GM21447 (cell line): Measurements from ENCODE around the gene MEG3.
"Not testable (repeated sequence)": the region's sequence is repeated elsewhere in the genome, so short reads cannot be mapped to it uniquely, and the experiment has no call there.

Experiments used
- ATAC-seq: cut with Tn5 transposase; IDR thresholded peaks from one replicate; pipeline ENCODE4 v1.9.1; 2021; ENCODE audit not compliant: unreplicated experiment

The MEG3 gene

DNA sequence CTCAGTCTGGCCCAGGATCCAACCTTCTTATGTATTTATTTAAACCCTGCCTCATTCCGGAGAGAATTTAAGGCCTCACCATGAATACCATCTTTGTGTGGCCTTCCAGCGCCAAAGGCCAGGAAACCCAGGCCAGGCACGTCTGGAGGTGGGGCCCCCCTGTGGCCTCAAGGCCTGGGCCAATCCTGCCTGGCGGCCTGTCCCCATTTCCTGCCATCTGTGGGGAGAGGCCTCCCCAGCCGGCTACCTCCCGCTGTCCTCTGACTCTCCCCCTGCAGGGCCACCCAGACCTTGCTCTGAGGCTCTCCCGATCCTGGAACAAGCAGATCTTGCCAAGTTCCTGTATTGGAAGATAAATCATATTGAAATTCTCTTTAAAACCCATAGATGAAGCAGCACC, 37.4 kb upstream of the MEG3 start:
- ATAC-seq, result no peak

DNA sequence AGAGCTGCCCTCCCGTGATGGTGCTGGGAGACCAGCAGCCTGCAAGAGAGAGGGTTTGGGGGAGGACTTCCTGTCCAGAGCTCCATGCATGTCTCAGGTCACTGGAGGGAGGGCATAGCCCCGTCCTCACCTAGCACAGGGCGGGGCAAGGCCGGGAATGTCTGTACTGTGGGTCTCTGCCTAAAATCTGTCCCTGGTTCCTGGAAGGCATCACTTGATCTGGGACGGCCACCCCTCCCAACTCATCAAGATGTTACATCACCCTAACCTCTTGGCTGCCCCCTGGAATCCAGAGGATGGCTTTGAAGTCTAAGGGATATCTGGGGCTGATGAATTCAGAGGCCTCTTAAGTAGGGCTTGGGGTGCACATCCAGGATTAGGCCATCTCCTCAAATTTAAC, 37.0 kb upstream of the MEG3 start:
- ATAC-seq, result no peak

DNA sequence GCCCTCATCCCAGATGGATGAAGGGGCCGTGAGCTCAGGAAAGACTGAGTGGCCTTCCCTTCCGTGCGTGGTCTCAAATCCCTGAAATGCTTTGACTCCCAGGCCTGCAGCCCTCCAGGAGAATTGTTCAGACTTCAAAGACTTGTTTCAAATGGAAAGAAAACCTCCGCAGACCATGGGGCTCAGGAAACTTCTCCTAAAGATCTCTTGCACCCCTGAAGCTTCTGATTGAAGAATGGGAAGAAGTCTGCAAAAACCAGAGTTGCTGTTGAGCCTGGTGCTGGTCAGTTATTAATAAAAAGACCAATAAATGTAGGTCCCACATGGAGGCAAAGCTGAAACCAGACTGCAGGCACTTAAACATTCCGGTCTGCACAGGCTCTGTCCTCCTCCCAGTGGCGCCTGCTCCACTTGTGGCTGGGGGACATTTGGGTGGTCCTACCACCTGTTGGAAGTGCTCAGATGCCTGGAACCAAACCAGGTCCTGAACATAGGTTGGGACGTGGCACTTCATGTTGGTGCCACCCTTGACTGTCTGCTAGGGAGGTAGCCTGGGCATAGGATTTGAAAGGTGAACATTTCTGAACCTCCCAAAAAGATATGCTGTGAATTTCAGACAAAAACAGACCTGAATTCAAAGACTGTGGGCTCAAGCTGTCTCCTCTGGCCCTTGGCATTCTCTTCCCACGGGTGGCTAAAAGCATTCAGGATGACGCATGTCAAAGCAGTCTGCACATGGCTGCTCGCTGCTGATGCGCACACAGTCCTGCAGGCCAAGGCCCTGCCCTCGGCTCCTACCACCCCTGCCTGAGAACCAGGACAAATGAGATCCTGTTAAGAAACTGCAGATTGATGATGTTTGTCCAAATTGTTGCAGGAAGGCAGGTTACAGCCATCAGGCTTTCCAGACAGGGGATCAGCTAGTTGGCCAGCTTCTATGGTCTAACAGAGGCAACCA, 36.2 kb upstream of the MEG3 start:
- ATAC-seq, result no peak

DNA sequence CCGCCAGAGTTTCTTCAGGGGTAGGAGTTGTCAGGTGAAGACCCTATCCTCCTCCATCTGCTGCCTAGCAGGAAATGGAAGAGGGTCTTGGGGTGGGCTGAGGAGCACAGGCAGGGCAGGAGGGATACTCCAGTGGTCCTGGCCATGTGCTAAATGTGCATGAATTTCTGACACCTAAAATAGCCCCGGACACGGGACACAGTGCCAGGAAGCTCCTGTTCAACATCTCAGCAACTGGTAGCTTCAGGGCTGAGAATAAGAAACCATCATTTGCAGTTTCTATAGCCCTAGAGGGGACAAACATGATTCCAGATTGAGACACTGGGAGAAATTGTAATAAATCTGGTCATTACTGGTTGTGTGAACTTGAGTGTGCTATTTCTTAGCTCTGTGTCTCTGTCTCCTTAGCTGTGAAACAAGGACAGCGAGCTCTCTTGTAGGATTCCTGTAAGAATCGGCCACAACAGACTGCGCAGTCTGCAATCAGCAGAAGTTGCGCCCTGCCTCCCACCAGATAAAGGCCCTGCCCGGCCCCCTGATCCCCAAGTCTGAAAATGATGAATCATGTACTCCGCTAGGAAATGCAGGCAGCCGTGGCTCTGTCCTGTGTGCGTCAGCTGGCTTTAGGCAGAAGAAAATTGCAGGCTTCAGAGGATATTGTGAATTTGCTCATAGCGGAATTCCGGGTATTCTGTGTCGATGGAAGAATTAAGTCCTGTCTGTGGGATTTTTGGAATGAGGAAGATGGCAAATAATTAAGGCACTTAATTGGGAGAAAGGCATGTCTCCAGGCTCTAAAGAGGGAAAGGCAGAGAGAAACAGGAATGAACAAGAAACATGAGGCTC, 35.2 kb upstream of the MEG3 start:
- ATAC-seq, result no peak

DNA sequence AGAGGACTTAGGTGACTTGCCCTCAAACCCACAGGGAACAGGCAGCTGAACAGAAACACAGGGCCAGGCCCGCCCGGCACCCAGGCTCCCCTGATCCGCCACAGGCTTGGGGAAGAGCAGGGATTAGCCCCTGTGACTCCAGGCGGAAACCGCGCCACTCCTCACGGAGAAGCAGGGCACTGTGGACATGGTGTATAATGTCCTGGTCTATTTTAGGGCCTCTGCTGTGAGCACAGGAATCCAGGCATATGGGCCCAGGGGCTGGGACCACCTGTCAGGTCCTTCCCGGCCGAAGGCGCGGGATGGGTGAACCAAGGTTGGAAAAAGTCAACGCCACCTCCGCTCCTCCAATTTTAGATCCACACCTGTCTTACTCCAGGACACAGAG, 34.6 kb upstream of the MEG3 start:
- no peak for ATAC-seq

DNA sequence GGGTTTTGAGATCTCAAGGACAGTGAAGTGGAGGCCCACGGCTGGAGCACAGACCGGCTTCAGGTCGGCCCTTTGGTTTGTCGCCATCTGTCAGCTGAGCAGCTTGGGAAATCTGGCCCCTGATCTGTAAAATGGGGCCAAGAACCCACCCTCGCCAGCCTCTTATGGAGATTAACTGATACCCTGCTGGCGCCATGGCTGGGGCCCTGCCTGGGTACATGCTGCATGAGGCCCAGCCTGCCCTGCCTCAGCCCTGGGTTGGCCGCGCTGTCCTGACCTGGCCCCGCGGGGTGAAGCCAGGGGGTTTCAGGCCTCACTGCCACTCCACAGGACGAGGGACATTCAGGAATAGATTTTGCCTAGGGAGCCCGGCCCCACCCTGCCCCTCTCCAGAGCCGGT, 33.9 kb upstream of the MEG3 start:
- ATAC-seq, result no peak

DNA sequence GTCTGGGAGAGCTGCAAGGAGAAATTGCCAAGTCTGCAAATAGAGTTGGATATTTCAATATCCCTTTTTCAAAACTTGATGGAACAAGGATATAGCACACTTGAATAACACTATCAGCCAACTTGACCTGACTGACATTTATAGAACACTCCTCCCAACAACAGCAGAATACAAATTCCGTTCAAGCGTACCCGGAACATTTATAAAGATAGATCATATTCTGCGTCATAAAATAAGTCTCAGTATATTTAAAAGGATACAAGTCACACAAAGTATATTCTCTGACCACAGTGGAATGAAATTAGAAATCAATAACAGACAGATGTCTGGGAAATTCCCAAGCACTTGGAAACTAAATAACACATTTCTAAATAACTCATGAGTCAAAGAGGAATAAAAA, 29.0 kb upstream of the MEG3 start:
- no peak for ATAC-seq

DNA sequence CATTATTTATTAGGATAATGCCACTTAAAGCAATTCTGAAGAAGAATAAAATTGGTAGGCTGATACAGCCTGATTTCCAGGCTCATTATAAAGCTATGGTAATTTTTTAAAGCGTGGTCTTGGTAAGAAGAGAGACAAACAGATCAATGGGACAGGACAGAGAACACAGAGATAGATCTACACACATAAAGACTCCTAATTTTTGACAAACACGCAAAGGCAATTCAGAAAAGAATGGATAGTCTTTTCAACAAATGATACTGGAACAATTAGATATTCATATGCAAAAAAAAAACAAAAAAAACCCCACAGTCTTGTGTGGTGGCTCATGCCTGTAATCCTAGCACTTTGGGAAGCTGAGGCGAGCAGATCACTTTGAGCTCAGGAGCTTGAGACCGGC, 25.9 kb upstream of the MEG3 start:
- ATAC-seq, result no peak

DNA sequence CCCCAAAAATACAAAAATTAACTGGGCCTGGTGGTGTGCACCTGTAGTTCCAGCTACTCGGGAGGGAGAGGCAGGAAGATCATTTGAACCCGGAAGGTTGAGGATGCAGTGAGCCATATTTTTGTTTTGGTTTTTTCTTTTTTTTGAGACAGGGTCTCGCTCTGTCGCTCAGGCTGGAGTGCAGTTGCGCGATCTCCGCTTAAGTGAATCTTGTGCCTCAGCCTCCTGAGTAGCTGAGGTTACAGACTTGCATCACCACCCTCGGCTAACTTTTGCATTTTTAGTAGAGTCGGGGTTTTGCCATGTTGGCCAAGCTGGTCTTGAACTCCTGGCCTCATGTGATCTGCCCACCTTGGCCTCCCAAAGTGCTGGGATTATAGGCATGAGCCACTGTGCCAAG, 24.5 kb upstream of the MEG3 start:
- ATAC-seq, result not testable (repeated sequence)

DNA sequence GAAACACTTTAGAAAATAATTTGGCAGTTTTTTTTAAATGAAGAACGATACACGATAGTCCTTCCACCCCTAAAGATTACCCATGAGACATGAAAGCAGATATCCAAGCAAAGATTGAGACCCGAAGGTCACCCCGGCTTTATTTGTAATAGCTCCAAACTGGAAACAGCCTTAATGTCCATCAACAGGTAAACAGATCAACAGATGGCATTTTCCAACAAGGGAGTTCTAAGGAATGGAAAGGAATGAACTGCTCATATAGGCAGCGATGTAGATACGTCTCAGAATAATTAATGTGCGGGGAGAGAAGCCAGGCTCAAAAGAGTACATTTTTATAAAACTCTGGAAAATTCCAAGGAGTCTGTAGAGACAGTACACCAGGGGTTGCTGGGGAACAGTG, 23.7 kb upstream of the MEG3 start:
- ATAC-seq, result no peak

DNA sequence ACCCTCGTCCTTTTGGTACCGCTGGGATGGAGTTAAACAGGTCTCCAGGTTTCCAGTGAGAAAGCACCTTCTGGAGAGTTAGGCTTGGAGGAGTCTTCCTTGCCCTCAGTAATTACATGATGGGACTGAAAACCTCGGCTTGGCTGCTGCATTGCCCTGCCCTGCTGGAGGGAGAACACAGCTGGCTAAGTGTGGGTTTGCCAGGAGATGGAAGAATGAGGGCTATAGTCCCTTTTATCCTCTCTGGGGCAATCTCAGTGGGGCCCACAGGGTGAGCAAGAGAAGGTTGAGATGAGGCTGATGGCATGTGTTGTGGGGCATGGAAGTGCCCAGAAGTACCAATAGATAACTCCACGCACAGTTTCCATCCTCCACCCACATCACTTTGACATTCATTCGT, 23.2 kb upstream of the MEG3 start:
- ATAC-seq, result no peak

DNA sequence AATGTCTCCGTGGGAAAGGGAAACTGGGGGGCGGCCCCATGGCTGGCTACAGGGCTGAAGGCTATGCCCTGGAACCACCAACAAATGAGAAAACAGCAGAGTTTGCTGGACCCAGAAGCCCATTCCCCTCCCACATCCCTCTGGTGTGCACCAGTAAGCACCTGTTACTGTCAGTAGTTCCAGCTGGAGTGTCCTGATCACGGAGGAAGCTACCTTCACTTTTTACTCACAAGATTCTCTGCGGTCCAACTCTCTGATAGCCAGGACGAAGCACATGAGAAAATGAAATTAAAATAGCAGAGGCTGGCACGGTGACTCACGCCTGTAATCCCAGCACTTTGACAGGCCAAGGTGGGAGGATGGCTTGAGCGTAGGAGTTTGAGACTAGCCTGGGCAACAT, 22.7 kb upstream of the MEG3 start:
- no peak for ATAC-seq

DNA sequence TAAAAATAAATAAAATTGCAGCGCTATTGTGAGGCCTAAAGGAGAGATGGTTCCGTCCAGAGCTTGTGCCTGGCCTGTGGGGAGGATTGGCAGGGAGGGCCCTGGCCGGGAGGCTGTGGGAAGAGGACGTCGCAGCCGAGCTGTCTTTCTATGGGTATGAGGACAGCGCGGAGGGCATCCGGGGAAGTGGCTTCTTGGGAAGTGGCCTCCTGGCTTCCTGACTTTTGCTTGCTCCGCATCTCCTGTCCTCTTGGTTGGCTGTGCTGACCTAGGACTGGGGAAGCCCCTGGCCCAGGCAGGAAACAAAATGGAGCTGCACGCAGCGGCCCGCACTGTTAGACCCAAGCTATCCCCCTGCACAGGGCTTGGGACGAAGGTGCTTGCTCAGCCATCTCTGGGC, 22.2 kb upstream of the MEG3 start:
- ATAC-seq, result no peak

DNA sequence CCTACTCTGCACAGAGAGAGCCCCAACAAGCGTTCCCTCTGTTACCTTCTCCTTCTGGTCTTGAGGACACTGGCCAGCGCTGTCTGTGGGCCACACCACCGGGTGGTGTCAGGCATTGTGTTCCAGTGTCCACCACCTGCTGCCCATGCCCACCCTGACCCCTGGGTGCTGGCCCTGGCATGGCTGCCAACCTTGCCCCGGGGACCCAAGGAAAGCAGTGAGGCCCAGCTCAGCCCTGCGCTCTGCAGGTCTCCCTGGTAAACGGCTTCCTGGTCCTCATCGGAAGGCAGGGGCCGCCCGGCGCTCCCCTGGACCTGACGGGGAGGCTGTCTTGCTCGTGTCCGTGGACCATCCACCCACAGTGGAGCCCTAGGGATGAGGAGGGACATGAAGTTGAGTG, 21.8 kb upstream of the MEG3 start:
- ATAC-seq, result no peak

DNA sequence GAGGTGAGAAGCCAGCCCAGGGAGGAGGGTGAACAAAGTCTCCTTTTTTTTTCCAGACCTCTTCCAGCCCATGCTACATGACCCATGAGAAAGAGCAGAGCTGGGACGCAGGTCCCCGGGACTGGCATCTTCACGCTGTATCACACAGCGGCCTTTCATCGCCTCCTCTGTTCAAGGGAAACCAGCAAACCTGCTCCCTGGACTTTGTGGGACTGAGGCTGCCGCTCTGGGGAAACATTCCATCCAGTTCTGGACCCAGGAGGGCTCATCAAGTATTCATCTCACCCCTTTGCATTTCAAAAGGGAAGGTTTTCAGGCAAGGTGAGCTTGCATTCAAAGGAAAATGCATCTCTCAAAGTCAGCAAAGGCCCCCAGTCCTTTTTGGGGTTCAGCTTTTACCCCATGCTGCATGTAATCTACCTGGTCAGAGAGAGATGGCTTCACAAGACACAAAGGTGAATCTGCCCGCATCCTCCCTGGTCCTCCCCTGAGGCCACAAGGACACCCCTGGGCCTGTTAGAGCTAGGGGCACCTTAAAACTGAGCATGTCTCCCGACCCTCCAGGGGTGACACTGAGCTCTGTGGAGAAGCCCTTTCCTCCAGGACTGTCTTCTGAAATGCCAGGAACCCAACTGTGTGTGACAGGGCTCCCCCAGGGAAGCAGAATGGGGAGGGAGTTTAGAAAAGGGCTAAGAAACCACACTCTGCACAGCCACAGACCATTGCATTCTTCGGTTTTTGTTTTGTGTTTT, 21.2 kb upstream of the MEG3 start:
- ATAC-seq, result no peak

DNA sequence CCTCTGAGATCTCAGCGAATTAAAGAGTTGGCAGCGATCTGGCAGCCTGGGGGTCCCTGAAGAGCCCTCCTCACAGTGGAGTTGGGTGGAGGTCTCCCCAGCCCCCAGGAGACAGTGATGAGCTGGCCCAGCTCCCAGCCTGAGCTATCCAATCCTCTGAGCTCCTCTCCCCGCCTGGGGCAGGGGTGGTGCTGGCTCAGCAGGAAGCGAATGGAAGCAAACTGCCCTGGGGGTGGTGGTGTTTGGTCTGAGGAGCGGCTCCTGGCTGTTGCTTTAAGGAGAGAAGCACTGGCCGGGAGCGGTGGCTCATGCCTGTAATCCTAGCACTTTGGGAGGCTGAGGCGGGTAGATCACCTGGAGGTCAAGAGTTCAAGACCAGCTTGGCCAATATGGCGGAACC, 19.5 kb upstream of the MEG3 start:
- ATAC-seq, result no peak

DNA sequence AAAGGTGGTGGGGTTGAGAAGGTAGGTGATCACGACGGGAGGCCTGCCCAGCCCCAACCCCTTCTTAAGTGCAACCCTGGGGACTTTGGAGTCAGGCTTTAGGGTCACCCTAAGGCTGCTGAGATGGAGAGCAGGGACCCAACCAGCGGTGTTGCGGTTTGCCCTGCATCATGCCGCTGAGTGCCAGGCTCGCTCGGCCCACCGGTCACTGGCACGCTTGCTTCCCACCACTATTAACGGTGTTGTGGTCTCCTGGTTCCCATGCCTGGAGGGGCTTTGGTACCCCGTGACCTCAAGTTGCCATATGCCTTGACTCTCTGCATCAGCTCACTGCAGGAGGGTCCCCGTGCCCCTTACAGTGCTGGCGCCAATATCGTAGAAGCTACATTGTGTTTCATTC, 18.4 kb upstream of the MEG3 start:
- ATAC-seq, result no peak

DNA sequence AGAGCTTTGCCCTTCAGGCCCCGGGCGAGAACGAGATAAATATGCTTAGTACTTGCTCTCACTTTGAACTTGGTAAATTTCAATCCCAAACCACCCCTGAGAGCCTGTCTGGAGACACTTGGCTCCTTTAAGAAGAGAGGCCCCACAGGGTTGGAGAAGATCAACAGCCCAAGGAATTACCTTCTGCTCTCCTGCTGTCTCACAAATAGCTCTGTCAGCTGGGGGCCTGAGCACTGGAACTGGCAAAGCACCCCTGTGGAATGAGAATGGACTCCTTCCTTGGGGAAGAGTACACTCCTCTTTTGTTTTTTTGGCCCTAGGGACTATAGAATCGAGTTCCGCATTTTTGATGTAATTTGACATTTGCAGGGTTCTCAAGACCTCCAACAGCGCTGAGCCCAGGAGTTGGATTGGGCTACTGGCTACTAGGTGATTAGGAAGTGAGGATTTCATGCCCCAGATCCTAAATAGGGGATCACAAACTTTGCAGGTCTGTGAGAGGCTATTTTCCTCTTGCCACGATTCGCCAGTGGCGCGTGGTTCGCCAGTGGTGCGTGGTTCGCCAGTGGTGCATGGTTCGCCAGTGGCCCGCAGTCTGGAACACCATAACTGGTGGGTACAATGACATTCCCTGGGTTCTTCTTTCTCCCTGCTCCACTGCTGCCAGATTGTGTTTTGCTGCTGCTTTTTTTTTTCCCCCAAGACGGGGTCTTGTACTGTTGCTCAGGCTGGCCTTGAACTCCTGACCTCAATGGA, 17.8 kb upstream of the MEG3 start:
- no peak for ATAC-seq

DNA sequence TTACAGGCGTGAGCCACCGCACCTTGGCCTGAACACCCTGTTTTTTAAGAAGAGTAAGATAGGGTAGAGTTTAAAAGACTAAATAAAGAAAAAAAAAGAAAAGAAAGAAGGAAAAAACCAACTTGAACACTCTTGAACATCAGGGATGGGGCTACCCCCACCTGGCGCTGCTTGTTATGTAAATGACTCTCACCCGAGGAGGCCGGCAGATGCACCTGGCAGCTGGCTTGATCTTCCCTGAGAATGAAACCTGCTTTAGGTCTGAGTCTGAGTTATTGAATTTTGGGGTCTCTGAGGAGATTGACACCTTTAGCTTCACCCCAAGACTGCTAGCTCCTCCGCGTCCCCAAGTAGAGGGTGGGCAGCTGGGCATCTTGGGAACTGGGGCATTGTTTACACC, 15.5 kb upstream of the MEG3 start:
- no peak for ATAC-seq

DNA sequence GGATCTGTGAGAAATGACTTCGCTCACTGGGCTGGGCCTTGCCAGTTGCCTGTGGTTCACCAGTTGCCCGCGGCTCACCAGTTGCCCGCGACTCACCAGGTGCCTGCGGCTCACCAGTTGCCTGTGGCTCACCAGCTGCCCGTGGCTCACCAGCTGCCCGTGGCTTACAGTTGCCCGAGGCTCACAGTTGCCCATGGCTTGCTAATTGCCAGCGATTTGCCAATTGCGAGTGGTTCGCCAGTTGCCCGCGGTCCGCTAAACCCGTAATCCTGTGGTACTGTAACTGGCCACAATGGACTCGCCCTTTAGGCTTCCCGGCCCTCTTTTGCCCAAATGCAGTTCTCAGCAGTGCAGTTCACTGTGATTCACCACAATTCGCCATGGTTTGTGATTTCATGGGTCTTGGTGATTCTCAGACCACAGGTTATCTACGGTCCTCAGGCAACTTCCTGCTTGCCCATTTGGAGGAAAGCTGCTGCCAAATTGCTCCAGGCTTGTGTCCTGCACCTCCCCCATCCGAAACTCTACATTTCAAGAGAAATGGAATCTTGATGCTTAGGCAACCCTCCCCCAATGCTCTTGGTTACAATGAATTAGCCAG, 15.0 kb upstream of the MEG3 start:
- ATAC-seq, result no peak
